Stomach (tissue), 4 donors: Measurements from ENCODE around the gene KLHL15.

Experiments
- POLR2A ChIP-seq, 4 donors: fragments of 450-650 bp; IDR thresholded peaks; one replicate each; pipeline ENCODE4 v1.6.1; 2016; ENCODE audit warnings: antibody characterized with exemption in 4 of 4, control low read depth in 2 of 4, mild to moderate bottlenecking in 1 of 4, moderate library complexity in 1 of 4
- POLR2AphosphoS5 ChIP-seq, 3 donors: sonication (generic); formaldehyde crosslinking; IDR thresholded peaks; one replicate each; pipeline ENCODE4 v1.6.1; 2016; ENCODE audit warnings: antibody characterized with exemption in 3 of 3

DNA sequence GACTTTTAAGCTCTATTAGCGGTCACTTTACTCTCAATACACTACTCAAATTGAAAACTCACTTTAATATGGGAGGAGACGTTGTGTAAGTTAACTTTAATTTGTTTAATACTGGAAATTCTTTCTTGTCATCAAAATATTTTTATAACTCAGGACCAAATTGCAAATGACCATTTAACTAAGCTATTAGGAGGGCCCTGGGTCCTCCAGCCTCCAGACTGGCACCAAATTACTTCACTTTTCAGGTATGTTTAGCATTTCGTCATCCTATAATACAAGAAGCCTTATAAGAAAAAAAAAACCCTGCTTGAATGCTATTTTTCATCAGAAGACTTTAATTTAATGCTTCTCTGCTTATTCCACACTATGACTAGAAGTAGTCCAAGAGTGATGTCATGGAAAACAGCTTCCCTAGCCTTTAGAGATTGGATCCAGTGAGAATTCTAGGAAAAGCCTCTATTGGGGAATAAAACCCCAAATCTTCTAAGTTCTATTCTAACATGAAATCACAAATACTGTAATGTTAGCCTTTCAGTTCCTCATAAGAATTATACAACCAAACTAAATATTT, 6.6 kb downstream of the KLHL15 start:
- TF ChIP-seq POLR2A (IDR thresholded peaks at IDR 0.05) = no peak
- TF ChIP-seq POLR2AphosphoS5 (IDR thresholded peaks at IDR 0.05) = no peak
